Activated B cell treated with CpG ODN at 0.5 μM for 24 hours (primary cell): Measurements from ENCODE around the gene ZGPAT. TPM values are rescaled to one million over a fixed set of nuclear protein-coding genes. Genes with fewer than 3 reads are reported as not detected.

Source experiments
- ATAC-seq: fragments of 200-7000 bp; cut with Tn5 transposase; one replicate; pipeline ENCODE4 v1.10.0; 2021; ENCODE audit warnings: low read depth, mild to moderate bottlenecking, moderate library complexity
- CTCF ChIA-PET: fragments of 350-600 bp; sonication (Branson Sonifier 250); formaldehyde crosslinking; loops from one replicate; lab custom pipeline; 2021; ENCODE audit warnings: antibody characterized with exemption; lab: Charles Lee
- POLR2A ChIA-PET: fragments of 350-600 bp; sonication (Branson Sonifier 250); formaldehyde crosslinking; loops from one replicate; lab custom pipeline; 2021; ENCODE audit warnings: antibody characterized with exemption; lab: Charles Lee
- DNase-seq: peaks from one replicate; pipeline ENCODE4 v3.0.0; 2022
- H3K27ac Mint-ChIP-seq: one replicate; pipeline ENCODE4 v1.8.0; 2020; ENCODE audit warnings: mixed read lengths
- H3K27me3 Mint-ChIP-seq: one replicate; pipeline ENCODE4 v1.8.0; 2021; ENCODE audit warnings: mixed read lengths
- H3K36me3 Mint-ChIP-seq: one replicate; pipeline ENCODE4 v1.8.0; 2021; ENCODE audit warnings: low read depth, mixed read lengths
- H3K4me1 Mint-ChIP-seq: one replicate; pipeline ENCODE4 v1.8.0; 2021; ENCODE audit warnings: mixed read lengths
- H3K4me3 Mint-ChIP-seq: one replicate; pipeline ENCODE4 v1.8.0; 2020; ENCODE audit warnings: mild to moderate bottlenecking, mixed read lengths
- H3K9me3 Mint-ChIP-seq: one replicate; pipeline ENCODE4 v1.8.0; 2020; ENCODE audit warnings: mixed read lengths
- intact Hi-C: fragments of 100-400 bp; cut with micrococcal nuclease; formaldehyde crosslinking; loops from one replicate; pipeline ENCODE4 v1.15.1; 2024
- total RNA-seq: library from RNA; stranded (reverse); gene quantifications from 2 replicates; pipeline ENCODE4 v1.2.3, GENCODE V29; 2022
- TF ChIP-seq, protein P1 (sequence below): fragments of 200-600 bp; IDR thresholded peaks from one replicate; pipeline ENCODE4 v1.8.0; 2022; ENCODE audit warnings: antibody characterized with exemption, mild to moderate bottlenecking

Gene ZGPAT
- total RNA-seq, 1 donor from 2014 or later = 44.0 TPM

DNA sequence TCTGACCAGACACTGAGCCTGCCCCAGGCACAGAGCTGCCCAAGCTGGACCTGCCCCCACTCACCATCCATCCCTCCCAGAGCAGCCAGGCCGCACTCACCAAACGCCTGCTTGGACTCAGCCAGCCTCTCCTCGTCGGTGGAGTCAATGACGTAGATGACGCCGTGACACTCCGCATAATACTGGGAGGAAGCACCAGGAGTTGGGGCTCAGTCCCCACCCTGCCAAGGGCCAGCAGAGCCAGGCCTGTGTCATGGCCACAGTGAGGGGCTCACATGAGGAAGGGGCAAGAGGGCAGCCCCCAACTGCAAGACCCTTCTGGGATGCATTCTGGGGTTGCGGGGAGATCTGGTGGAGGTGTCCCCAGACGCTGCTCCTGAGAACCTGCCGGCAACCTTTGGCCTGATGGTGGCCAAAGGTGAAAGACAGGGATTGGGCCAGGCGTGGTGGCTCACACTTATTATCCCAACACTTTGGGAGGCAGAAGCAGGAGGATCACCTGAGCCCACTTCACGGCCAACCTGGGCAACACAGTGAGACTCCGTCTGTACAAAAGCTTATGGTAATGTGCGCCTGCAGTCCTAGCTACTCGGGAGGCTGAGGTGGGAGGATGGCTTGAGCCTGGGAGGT, 5.7 kb upstream of the ZGPAT start:
- CTCF ChIA-PET = no interaction called here
- no peak overlapping the region for H3K4me3 Mint-ChIP-seq
- POLR2A ChIA-PET = interaction anchor here (0.5 to 0.7 kb wide), 3 partner anchors 25 to 254 kb away, joined by 3 read pairs; partner anchors contain the start of gene UCKL1
- no peaks in the 10 kb centered on the region for H3K9me3 Mint-ChIP-seq
- intact Hi-C loops = no loop called here
- no peak for DNase-seq
- H3K36me3 Mint-ChIP-seq = peaks cover 33% of the 10 kb centered on the region
- H3K27ac Mint-ChIP-seq = no peak overlapping the region
- ATAC-seq = no peak
- no peaks in the 10 kb centered on the region for H3K27me3 Mint-ChIP-seq
- TF ChIP-seq, protein P1, sequence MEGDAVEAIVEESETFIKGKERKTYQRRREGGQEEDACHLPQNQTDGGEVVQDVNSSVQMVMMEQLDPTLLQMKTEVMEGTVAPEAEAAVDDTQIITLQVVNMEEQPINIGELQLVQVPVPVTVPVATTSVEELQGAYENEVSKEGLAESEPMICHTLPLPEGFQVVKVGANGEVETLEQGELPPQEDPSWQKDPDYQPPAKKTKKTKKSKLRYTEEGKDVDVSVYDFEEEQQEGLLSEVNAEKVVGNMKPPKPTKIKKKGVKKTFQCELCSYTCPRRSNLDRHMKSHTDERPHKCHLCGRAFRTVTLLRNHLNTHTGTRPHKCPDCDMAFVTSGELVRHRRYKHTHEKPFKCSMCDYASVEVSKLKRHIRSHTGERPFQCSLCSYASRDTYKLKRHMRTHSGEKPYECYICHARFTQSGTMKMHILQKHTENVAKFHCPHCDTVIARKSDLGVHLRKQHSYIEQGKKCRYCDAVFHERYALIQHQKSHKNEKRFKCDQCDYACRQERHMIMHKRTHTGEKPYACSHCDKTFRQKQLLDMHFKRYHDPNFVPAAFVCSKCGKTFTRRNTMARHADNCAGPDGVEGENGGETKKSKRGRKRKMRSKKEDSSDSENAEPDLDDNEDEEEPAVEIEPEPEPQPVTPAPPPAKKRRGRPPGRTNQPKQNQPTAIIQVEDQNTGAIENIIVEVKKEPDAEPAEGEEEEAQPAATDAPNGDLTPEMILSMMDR = no peak
- peaks cover 26% of the 10 kb centered on the region for H3K4me1 Mint-ChIP-seq

DNA sequence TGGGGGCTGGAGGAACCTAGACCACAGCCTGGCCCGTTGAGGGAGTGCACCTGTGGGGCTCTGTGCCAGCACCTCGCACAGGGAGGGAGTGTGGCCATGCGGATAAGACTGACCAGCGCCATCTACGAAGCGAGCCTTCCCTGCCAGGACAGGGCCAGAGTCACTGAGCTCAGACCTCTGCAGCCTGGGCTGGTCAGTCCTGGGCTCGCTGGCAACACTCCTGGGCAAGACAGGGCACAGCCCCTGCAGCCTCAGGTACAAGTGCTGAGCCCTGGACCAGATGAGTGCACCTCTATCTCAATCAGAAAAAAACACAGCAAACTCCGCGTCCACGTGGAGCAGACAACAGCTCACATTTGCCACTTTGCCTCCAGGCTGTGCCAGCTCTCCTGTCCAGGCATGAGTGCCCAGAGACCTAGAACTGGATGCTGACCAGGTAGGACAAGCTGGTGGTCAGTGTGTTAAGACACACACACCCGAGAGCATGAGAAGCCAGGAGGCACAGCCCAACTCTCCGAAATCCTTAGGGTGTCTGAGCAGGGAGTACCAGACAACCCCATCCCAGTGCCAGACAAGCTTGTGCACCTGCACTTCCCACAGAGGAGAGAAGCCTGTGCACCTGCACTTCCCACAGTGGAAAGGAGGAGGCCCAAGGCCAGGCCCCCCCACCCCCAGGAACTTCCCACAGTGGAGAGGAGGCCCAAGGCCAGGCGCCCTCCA, 4.9 kb upstream of the ZGPAT start:
- ATAC-seq (no peak), DNase-seq (no peak)
- ChIA-PET POLR2A (interaction anchor here (0.7 to 0.9 kb wide), 2 partner anchors 253 to 963 kb away, joined by 3 read pairs; partner anchors contain the start of gene UCKL1), CTCF (no interaction called here)
- intact Hi-C loops = no loop called here
- no peak overlapping the region for H3K4me3 Mint-ChIP-seq
- H3K4me1 Mint-ChIP-seq = peaks cover 24% of the 10 kb centered on the region
- H3K27ac Mint-ChIP-seq = no peak overlapping the region
- no peaks in the 10 kb centered on the region for H3K9me3 Mint-ChIP-seq
- TF ChIP-seq, protein P1 = no peak
- H3K27me3 Mint-ChIP-seq = no peaks in the 10 kb centered on the region
- peaks cover 33% of the 10 kb centered on the region for H3K36me3 Mint-ChIP-seq

DNA sequence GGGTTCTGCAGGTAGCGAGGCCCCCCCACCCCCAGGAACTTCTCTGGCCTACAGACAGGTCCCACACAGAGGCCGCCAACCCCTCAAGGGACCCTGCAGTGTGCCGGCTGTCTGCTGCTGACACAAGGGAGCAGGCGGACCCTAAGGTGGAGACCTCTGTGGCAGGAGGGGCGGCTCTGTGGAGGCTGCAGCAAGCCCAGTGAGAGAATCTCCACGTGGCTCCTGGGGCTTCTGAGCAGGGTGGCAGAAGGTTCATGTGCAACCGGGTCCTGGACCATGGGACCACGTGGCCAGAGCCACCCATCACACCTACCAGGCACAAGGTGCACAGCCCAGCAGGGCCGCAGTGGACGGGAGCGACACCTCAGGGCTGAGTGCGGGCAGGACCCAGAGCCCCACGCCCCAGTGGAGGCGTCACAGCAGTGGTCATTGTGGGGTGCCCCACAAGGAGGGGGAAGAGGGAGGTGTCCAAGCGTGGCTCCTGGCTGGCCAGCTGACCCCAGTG, 4.3 kb upstream of the ZGPAT start:
- TF ChIP-seq, protein P1 = no peak
- peaks cover 33% of the 10 kb centered on the region for H3K36me3 Mint-ChIP-seq
- no peak overlapping the region for H3K27ac Mint-ChIP-seq
- intact Hi-C loops = no loop called here
- H3K4me3 Mint-ChIP-seq = no peak overlapping the region
- DNase-seq = no peak
- H3K27me3 Mint-ChIP-seq = no peaks in the 10 kb centered on the region
- ChIA-PET CTCF (no interaction called here), POLR2A (interaction anchor here (0.9 kb wide), 1 partner anchor 964 kb away, joined by 3 read pairs; no protein-coding TSS in a partner anchor)
- no peak for ATAC-seq
- no peaks in the 10 kb centered on the region for H3K9me3 Mint-ChIP-seq
- peaks cover 25% of the 10 kb centered on the region for H3K4me1 Mint-ChIP-seq

DNA sequence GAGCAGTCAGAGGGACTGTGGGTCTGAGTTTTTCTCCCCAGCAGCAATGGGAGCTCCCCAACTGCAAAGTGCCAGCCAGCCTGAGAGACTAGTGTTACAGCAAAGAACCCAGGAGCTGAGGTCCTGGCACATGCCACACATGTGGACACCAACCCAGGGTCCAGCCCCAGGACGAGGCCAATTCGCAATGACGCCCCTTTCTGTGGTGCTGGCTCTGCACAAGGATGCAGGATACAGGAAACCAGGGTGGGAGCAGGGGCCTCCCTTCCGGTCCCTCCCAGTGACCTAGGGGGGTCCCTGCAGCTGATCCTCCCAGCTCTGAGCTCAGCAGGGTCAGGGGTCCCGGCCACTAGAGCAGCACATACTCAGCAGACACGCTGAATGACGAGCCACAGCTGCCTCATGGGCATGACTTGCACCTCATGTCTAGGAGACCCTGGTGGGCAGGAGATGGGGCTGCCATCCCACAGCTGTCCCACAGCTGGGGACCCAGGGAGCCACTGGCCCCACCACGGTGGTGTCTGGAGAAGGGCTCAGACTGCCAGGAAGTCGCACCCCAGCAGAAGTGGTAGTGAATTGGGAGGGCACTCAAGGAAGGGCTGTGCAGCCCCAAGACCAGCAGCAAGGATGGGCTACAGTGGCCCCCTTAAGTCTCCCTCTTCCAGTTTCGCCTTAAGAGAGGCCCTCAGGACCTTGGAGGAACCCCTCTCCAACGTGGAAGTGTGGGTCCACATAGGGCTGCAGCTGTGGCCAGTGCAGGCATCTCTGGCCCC, 3.7 kb upstream of the ZGPAT start:
- POLR2A ChIA-PET = no interaction called here
- intact Hi-C loops = no loop called here
- Mint-ChIP-seq H3K27me3 (no peaks in the 10 kb centered on the region), H3K36me3 (peaks cover 38% of the 10 kb centered on the region), H3K27ac (no peak overlapping the region), H3K9me3 (no peaks in the 10 kb centered on the region), H3K4me3 (no peak overlapping the region), H3K4me1 (peaks cover 31% of the 10 kb centered on the region)
- TF ChIP-seq, protein P1 = no peak
- no peak for DNase-seq
- CTCF ChIA-PET = no interaction called here
- ATAC-seq = no peak
